GM12864 (cell line): ENCODE data around the gene ELF2.

Source experiments
- DNase-seq: peaks from one replicate; pipeline ENCODE4 v3.0.0-alpha.2; 2011; ENCODE audit warnings: low read depth
- H3K4me3 ChIP-seq: 2 replicates; pipeline ENCODE4 v1.5.1; 2011; ENCODE audit warnings: mild to moderate bottlenecking, low read depth, low read length, control low read depth
- TF ChIP-seq, protein P1 (sequence below): IDR thresholded peaks from 2 replicates; pipeline ENCODE4 v1.5.1; 2011; ENCODE audit warnings: low read depth, mild to moderate bottlenecking, moderate library complexity, low read length, control low read depth, inconsistent platforms; ENCODE audit errors: missing control alignments

ELF2 gene

DNA sequence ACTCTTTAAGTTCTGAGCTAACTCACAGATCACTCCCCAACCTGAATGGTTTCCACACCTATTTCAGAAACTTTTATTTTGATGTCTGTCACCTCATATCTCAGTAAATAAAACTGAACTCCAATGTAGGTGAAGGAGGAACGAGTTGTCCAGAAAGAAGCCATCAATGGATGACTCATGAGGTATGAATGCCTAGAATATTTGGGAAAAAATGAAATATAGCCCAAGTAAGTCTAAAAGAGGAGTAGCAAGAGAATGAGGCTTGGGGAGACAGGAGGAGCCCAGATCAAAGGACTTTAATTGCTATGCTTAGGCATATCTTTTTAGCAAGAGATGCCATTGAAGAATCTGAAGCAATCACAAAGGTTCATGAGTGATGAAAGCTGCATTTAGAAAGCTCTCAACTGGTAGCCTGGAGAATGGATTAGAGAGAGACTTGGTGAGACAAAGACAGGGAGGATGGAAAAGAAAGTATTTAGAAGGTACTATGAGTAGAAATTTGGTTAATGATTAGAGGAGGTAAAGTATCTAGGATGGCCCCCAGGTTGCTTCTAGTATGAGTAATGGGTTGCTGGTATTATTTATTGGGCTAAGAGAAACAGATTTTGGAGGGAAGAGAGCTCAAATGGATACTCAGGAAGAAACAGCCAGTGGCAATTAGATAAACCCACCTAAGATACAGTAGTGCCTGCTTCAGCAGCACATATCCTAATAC lies 122.1 kb downstream of the ELF2 start:
- H3K4me3 ChIP-seq: no peak overlapping the region
- DNase-seq: no peak
- TF ChIP-seq, protein P1, sequence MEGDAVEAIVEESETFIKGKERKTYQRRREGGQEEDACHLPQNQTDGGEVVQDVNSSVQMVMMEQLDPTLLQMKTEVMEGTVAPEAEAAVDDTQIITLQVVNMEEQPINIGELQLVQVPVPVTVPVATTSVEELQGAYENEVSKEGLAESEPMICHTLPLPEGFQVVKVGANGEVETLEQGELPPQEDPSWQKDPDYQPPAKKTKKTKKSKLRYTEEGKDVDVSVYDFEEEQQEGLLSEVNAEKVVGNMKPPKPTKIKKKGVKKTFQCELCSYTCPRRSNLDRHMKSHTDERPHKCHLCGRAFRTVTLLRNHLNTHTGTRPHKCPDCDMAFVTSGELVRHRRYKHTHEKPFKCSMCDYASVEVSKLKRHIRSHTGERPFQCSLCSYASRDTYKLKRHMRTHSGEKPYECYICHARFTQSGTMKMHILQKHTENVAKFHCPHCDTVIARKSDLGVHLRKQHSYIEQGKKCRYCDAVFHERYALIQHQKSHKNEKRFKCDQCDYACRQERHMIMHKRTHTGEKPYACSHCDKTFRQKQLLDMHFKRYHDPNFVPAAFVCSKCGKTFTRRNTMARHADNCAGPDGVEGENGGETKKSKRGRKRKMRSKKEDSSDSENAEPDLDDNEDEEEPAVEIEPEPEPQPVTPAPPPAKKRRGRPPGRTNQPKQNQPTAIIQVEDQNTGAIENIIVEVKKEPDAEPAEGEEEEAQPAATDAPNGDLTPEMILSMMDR: no peak

DNA sequence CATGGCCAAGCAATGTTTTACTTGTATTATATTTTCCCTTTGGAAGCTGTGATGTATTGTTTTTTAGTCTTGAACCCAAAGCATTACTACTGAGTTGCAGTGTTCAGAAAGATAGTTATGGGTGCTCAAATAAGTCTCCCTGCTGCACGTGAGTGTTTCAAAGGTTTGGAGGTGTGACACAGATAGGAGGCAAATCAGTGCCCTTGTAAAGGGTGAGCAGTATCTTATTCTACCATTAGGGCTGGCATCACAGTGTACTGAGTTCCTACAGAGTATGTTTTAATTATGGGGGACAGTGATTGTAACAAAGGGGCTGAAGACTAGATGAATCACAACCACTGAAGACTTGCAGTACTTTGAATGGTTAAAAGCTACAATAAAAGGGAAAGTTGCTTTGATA lies 123.1 kb downstream of the ELF2 start:
- TF ChIP-seq, protein P1: no peak

DNA sequence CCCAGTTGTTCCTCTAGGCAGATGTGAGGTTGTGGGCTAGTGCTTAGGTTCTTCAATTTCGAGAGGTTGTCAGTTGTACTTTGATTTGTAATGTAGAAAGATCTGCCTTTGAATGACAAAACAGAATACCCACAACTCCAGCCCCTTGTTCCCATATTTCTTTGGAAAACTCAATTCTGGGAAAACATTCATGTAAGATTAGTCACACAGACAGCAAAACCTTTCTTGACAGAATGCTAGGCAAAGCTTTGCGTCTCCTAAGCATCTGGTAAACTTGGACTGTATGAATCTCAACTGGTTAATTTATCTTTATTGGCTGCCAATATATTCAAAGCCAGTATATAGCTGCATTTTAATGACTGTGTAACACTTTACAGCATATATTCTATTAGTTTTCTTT lies 126.6 kb downstream of the ELF2 start:
- no peak overlapping the region for H3K4me3 ChIP-seq
- TF ChIP-seq, protein P1: no peak
- DNase-seq: no peak

More for the DNA sequence above, 123.1 kb downstream of the ELF2 start:
- no peak for DNase-seq
- no peak overlapping the region for H3K4me3 ChIP-seq

DNA sequence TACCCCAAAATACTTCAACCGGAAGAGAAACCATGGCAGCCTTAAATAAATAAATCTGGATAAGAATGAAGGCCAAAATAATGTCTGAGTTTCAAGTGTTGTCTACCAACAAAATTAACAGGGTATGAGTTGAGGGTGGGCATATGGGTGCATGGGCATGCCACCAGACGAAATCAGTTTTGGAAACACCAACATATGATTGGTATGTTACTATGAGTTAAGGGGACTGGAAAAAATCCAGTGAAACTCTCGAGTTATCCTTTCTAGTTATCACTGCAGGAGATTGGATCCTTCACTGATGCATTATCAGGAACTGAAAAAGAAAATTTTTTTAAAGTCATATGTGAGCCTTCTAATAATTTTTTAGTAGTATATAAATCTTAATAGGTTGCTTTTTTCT lies 129.0 kb downstream of the ELF2 start:
- DNase-seq: no peak
- TF ChIP-seq, protein P1: no peak
- H3K4me3 ChIP-seq: no peak overlapping the region

DNA sequence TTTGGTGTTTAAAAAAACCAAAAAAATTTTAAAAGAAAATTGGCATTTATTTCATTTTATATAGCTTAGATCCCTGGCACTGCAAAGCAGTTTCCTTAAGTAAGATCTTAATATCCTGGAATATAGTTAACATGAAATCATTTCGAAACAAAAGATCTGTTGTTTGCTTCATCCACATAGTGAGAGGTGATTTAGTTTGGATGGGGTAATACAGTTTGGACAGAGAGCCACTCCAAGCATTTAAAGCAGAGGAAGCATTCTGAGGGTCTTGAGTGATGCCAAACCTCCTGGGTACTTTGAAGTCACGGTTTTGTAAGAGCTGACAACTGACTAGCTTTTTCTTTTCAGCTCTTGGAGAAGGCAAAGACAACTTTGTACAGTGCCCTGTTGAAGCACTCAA lies 132.7 kb downstream of the ELF2 start:
- TF ChIP-seq, protein P1: no peak
- no peak for DNase-seq
- no peak overlapping the region for H3K4me3 ChIP-seq

DNA sequence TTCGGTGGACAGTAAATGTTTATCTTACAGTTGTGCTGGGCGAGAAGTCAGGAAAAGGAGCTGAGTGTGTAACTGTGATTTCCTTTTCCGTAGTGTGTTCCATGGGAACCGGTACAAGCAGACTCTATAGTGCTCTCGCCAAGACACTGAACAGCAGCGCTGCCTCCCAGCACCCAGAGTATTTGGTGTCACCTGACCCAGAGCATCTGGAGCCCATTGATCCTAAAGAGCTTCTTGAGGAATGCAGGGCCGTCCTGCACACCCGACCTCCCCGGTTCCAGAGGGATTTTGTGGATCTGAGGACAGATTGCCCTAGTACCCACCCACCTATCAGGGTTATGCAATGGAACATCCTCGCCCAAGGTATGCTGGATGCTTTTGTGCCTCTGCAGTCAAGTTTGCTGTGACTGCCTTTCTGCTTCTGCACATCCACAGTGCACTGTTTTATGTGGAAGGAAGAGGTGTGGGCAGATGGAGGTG lies 134.0 kb downstream of the ELF2 start:
- no peak overlapping the region for H3K4me3 ChIP-seq
- no peak for DNase-seq
- TF ChIP-seq, protein P1: no peak
